ENCODE measurements around the gene STON2. TPM values are rescaled to one million over a fixed set of nuclear protein-coding genes. Genes with fewer than 3 reads are reported as not detected.

Gene STON2
- total and polyA plus RNA-seq, 4 donors: 3.1 to 27.6 (median 15.2) TPM

- Histone ChIP-seq H3K9ac (ENCODE audit: insufficient read depth in 1 of 2, low read length in 2 of 2) (no peak overlapping the region), H3K9me3 (ENCODE audit: control insufficient read depth in 4 of 4, insufficient read depth in 3 of 4, low read length in 3 of 4) (peaks cover 0 to 4% (median 0%) of the 10 kb centered on the region in 4 donors), H3K4me3 (no peak overlapping the region), H3K27me3 (ENCODE audit: control insufficient read depth in 3 of 3, insufficient read depth in 3 of 3, low read length in 2 of 3) (no peaks in the 10 kb centered on the region), H3K27ac (ENCODE audit: low read depth in 1 of 2, low read length in 1 of 2) (no peak overlapping the region), H3K36me3 (ENCODE audit: control insufficient read depth in 4 of 4, insufficient read depth in 4 of 4, low read length in 4 of 4) (no peaks in the 10 kb centered on the region), H3K4me1 (ENCODE audit: control insufficient read depth in 5 of 5, insufficient read depth in 5 of 5, low read length in 5 of 5) (no peaks in the 10 kb centered on the region)
- no peak for DNase-seq
- ATAC-seq (ENCODE audit: insufficient read depth, low FRiP score): no peak
- 77 to 91% methylated on average over 4 of the region's 4 CpGs for WGBS, 2 donors
- TF ChIP-seq CTCF (IDR thresholded peaks at IDR 0.05; ENCODE audit: control extremely low read depth, extremely low read depth): no peak
Measured at GRCh38 chr14:81331229-81332021, 68.7 kb downstream of the STON2 start.

GRCh38 chr14:81330619-81331122, 69.5 kb downstream of the STON2 start:
- Histone ChIP-seq H3K9me3 (ENCODE audit: control insufficient read depth in 4 of 4, insufficient read depth in 3 of 4, low read length in 3 of 4) (peaks cover 0 to 4% (median 0%) of the 10 kb centered on the region in 4 donors), H3K27ac (ENCODE audit: low read depth in 1 of 2, low read length in 1 of 2) (no peak overlapping the region), H3K9ac (ENCODE audit: insufficient read depth in 1 of 2, low read length in 2 of 2) (no peak overlapping the region), H3K4me3 (no peak overlapping the region), H3K4me1 (ENCODE audit: control insufficient read depth in 5 of 5, insufficient read depth in 5 of 5, low read length in 5 of 5) (no peaks in the 10 kb centered on the region), H3K36me3 (ENCODE audit: control insufficient read depth in 4 of 4, insufficient read depth in 4 of 4, low read length in 4 of 4) (no peaks in the 10 kb centered on the region), H3K27me3 (ENCODE audit: control insufficient read depth in 3 of 3, insufficient read depth in 3 of 3, low read length in 2 of 3) (no peaks in the 10 kb centered on the region)
- ATAC-seq (ENCODE audit: insufficient read depth, low FRiP score) (no peak), DNase-seq (no peak)
- 55 to 77% methylated on average over 3 of the region's 3 CpGs for WGBS, 2 donors
- TF ChIP-seq CTCF (IDR thresholded peaks at IDR 0.05; ENCODE audit: control extremely low read depth, extremely low read depth): no peak

GRCh38 chr14:81329640-81330381, 70.3 kb downstream of the STON2 start:
- Histone ChIP-seq H3K9ac (ENCODE audit: insufficient read depth in 1 of 2, low read length in 2 of 2) (no peak overlapping the region), H3K9me3 (ENCODE audit: control insufficient read depth in 4 of 4, insufficient read depth in 3 of 4, low read length in 3 of 4) (peaks cover 0 to 4% (median 0%) of the 10 kb centered on the region in 4 donors), H3K27ac (ENCODE audit: low read depth in 1 of 2, low read length in 1 of 2) (no peak overlapping the region), H3K4me1 (ENCODE audit: control insufficient read depth in 5 of 5, insufficient read depth in 5 of 5, low read length in 5 of 5) (no peaks in the 10 kb centered on the region), H3K36me3 (ENCODE audit: control insufficient read depth in 4 of 4, insufficient read depth in 4 of 4, low read length in 4 of 4) (no peaks in the 10 kb centered on the region), H3K27me3 (ENCODE audit: control insufficient read depth in 3 of 3, insufficient read depth in 3 of 3, low read length in 2 of 3) (no peaks in the 10 kb centered on the region), H3K4me3 (no peak overlapping the region)
- ATAC-seq (ENCODE audit: insufficient read depth, low FRiP score): no peak
- TF ChIP-seq CTCF (IDR thresholded peaks at IDR 0.05; ENCODE audit: control extremely low read depth, extremely low read depth): no peak
- WGBS, 2 donors: 76 to 90% methylated on average over 9 of the region's 9 CpGs
- DNase-seq: peak; percentile 19 to 64 (median 32)
